Measurements from ENCODE around the gene CERS6.
A peak's percentile ranks its signal among the peaks of the same experiment; 100 is the strongest.
"Not testable (repeated sequence)": the region's sequence is repeated elsewhere in the genome, so short reads cannot be mapped to it uniquely, and the experiment has no call there.

CERS6 gene

GRCh38 chr2:168496906-168497305, 40.8 kb downstream of the CERS6 start:
- DNase-seq (ENCODE audit: low read depth in 2 of 2), result no peak

GRCh38 chr2:168499500-168499899, 43.4 kb downstream of the CERS6 start:
- no peak for DNase-seq (ENCODE audit: low read depth in 2 of 2)

GRCh38 chr2:168500516-168500915, 44.4 kb downstream of the CERS6 start:
- DNase-seq (ENCODE audit: low read depth in 2 of 2), result no peak

DNA sequence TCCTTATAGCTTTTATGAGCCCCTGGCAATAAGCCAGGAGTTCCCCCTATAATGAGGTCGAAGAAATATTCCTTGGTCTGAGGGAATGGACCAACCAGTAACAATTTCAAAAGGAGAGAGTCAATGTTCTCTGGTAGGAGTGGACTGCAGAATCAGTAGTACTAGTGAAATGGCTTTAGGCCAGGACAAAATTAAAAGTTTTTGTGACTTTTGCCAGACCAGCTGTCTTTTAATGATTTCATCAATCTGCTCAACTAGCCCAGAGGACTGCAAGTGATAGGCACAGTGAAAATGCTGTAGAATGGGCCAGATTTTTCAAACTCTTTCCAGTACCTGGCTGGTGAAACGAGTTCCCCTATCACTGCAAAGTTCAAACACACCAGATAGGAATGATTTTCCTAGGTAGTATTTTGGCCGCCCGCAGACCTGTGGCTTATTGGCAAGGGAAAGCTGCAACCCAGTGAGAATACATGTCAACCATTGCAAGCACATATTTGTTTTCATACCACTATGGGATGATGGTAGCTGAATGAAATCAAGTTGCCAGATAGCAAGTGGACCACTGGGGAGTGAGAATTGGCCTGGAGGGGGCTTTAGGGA, 45.5 kb downstream of the CERS6 start:
- no peak for DNase-seq (ENCODE audit: low read depth in 2 of 2)

DNA sequence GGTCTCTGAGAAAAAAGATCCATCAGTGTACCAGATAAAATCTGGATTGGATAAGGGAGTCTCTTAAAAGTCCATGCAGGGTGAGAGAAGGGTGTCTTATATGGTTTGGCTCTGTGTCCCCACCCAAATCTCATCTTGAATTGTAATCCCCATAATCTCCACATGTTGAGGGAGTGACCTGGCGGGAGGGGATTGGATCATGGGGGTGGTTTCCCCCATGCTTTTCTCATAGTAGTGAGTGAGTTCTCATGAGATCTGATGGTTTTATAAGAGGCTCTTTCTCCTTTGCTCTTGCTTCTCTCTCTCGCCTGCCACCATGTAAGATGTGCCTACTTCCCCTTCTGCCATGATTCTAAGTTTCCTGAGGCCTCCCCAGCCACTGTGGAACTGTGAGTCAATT, 46.8 kb downstream of the CERS6 start:
- not testable (repeated sequence) for DNase-seq (ENCODE audit: low read depth in 2 of 2)

DNA sequence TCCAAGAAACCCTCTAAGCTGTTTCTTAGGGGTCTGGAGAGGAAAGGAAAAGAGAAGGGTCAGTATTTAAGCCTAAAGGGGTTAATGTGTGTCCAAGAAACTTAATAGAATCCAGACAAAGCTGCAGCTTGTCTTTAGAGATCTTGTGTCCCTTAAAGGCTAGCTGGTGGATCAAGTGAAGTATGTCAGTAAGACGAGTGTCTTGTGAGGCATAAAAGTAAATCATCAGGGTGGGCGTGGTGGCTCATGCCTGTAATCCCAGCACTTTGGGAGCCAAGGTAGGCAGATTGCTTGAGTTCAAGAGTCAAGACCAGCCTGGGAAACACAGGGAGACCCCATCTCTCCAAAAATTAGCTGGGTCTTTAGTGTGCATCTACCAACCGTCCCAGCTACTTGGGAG, 47.8 kb downstream of the CERS6 start:
- DNase-seq (ENCODE audit: low read depth in 2 of 2), result no peak

GRCh38 chr2:168504323-168504722, 48.3 kb downstream of the CERS6 start:
- no peak for DNase-seq (ENCODE audit: low read depth in 2 of 2)

- no peak for DNase-seq (ENCODE audit: low read depth in 2 of 2)
Observed at GRCh38 chr2:168510125-168510756, 54.2 kb downstream of the CERS6 start.

- DNase-seq (ENCODE audit: low read depth in 2 of 2), result no peak
Observed at GRCh38 chr2:168514692-168515091, 58.6 kb downstream of the CERS6 start.

GRCh38 chr2:168515502-168515901, 59.4 kb downstream of the CERS6 start:
- DNase-seq (ENCODE audit: low read depth in 2 of 2), result peak; percentile 79 to 83

DNA sequence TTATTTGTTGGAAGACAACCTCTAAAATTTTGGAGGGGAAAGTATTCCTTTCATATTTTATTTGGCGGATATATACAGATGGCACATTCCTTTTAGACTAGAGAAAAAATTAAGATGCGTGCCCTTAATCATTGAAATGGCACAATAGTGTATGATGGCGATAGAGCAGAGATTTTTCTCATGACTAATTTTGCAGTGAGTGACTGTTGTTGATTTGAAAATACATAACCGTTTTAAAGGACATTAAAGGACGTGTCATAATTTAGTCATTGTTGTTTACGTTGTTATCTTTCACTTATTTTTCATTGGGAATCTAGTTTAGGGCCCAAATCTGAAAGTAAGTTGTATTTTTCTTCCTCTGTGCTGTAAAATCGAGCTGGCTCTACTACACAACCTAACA, 61.7 kb downstream of the CERS6 start:
- DNase-seq (ENCODE audit: low read depth in 2 of 2), result no peak

- DNase-seq (ENCODE audit: low read depth in 2 of 2), result no peak
Observed at GRCh38 chr2:168518555-168519066, 62.5 kb downstream of the CERS6 start.

DNA sequence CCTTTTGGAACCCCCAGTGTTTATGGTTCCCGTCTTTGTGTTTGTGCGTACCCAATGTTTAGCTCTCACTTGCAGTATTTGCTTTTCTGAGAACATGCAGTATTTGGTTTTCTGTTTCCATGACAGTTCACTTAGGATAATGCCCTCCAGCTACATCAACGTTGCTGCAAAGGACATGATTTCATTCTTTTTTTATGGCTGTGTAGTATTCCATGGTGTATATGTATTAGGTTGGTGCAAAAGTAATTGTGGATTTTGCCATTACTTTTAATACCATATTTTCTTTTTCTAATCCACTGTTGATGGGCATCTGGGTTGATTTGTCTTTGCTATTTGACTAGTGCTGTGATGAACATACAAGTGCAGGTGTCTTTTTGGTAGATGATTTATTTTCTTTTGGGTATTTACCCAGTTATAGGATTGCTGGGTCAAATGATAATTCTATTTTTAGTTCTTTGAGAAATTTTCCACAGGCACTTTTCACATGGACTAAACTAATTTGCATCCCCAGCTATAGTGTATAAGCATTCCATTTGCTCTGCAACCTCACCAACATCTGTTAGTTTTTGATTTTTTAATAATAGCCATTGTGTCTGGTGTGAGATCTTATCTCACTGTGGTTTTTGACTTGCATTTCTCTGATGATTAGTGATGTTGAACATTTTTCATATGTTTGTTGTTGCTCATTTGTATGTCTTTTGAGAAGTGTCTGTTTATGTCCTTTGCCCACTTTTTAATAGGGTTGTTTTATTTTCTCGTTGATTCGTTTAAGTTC, 63.6 kb downstream of the CERS6 start:
- no peak for DNase-seq (ENCODE audit: low read depth in 2 of 2)

DNA sequence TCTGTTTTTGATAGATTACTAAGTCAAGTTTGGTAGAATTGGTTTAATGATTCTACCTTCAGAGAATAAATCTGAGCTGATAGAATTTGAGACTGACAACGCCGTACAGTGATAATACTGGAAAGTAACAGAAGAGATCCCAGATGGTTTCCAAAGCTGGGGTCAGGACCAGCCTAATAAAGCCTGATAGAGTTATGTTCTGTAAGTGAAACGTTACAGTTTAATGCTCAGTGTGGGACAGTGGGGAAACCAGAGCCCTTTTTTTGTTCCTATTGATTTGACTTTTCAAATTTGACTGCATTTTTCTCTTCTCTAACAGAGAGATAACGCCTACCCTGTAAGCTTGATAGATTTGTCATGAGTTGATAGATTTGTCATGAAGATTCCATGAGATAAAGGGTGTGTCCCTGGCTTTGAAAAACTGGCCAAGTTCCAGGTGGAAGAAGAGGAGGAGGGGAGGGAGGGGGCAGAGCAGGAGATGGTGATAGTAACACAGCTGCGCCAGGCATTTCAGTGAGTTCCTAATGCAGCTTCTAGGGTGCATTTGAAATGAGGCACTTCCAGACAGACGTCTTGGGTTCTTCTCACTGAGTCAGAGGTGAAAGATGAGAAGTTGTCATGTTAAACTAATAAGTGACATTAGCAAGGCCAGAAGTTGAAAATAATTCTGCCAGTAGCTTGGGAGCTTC, 65.1 kb downstream of the CERS6 start:
- no peak for DNase-seq (ENCODE audit: low read depth in 2 of 2)

DNA sequence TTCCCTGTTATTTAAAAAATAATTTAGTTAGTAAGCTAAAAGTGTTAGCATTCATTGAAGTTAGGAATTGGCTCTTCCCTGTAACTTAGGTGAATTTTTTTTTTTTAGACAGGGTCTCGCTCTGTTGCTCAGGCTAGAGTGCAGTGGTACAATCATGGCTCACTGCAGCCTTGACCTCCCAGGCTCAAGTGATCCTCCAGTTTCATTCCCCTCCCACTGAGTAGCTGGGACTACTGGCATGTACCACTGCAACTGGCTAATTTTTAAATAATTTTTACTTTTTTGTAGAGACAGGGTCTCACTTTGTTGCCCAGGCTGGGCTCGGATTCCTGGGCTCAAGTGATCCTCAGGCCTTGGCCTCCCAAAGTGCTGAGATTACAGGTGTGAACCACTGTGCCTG, 66.4 kb downstream of the CERS6 start:
- no peak for DNase-seq (ENCODE audit: low read depth in 2 of 2)

DNA sequence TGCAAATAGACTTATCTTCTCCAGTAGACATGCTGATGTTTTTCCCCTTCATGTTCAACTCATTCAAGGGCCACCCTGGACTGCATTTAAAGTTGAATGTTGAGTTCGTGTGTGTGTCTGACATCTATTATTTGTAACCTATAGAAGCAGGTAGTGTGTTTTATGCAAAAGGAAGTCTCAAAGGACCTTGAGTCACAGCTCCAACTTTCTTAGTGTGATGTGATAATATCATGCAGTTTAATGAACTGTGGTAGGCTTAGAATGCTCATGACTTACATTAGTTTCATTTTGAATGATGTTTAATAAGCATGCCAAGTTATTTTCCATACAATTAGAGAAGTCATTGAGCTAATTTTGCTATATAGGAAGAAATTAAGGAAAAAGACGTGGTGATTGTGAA, 67.9 kb downstream of the CERS6 start:
- no peak for DNase-seq (ENCODE audit: low read depth in 2 of 2)

- no peak for DNase-seq (ENCODE audit: low read depth in 2 of 2)
Observed at GRCh38 chr2:168525020-168525419, 68.9 kb downstream of the CERS6 start.

- no peak for DNase-seq (ENCODE audit: low read depth in 2 of 2)
Observed at GRCh38 chr2:168525716-168526446, 69.8 kb downstream of the CERS6 start.

- no peak for DNase-seq (ENCODE audit: low read depth in 2 of 2)
Observed at GRCh38 chr2:168526641-168527040, 70.6 kb downstream of the CERS6 start.

DNA sequence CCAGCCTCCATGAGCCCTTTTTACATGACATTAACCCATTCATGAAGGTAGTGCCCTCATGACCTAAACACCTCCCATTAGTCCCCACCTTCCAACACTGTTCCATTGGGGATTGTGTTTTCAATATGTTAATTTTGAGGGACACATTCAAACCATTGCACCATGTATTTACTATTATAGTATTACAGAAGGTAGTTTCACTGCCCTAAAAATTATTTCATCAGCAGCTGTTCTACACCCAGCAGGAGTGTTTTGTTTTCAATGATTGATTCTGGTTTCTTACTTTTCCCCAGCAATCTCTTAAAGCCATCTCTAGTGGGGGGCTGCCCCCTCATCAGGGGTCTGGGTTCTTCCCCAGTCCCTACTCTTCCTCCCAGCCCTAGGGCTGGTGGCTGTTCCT, 71.9 kb downstream of the CERS6 start:
- no peak for DNase-seq (ENCODE audit: low read depth in 2 of 2)

DNA sequence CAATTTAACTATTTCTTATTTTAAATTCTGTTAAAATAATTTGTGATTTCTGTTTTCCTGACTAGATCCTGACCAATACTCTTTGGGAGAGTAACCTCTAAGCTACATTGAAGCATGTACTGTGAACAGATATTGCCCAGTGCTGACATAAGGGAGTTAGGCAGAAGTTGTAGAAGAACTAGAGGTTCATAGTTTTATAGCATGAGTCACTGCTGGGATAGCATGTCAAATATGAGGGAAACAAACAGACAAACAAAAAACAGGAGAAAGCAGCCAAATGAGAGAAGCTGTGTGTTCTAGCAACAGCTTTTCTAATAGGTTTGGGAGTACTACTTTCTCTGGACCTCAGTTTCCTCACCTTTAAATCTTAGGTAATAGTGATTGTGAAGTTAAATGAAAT, 72.4 kb downstream of the CERS6 start:
- DNase-seq (ENCODE audit: low read depth in 2 of 2), result no peak
